Heart left ventricle (tissue), 16 donors: Measurements from ENCODE around the gene FRMPD4. TPM values are rescaled to one million over a fixed set of nuclear protein-coding genes. Genes with fewer than 3 reads are reported as not detected.

Experiments used
- ATAC-seq, 4 donors: fragments of 200-7000 bp; cut with Tn5 transposase; one replicate each; pipeline ENCODE4 v1.9.1; 2020 to 2022; ENCODE audit warnings: moderate library complexity in 4 of 4, mild to moderate bottlenecking in 3 of 4, moderate number of reproducible peaks in 1 of 4
- DNase-seq, 5 donors: peaks; one replicate each; pipeline ENCODE4 v3.0.0-alpha.2; 2020
- H3K27ac ChIP-seq, 12 donors: fragments of 200-600 bp; sonication (generic) in 4 of 12; one replicate each; pipeline versions ENCODE4 v1.5.0 to v1.8.0; 2016 to 2022; ENCODE audit warnings: mild to moderate bottlenecking in 2 of 12
- H3K27me3 ChIP-seq, 9 donors: fragments of 200-600 bp; sonication (generic) in 2 of 9; one replicate each; pipeline versions ENCODE4 v1.5.1 to v1.8.0; 2016 to 2022; ENCODE audit warnings: mild to moderate bottlenecking in 3 of 9
- H3K36me3 ChIP-seq, 9 donors: fragments of 200-600 bp; sonication (generic) in 2 of 9; one replicate each; pipeline versions ENCODE4 v1.5.0 to v1.8.0; 2018 to 2022; ENCODE audit warnings: mild to moderate bottlenecking in 2 of 9
- H3K4me1 ChIP-seq, 12 donors: fragments of 200-600 bp; sonication (generic) in 4 of 12; one replicate each; pipeline versions ENCODE4 v1.5.0 to v1.8.0; 2016 to 2022; ENCODE audit warnings: mild to moderate bottlenecking in 3 of 12
- H3K4me3 ChIP-seq, 12 donors: fragments of 200-600 bp; sonication (generic) in 4 of 12; one replicate each; pipeline versions ENCODE4 v1.5.0 to v1.8.0; 2017 to 2022; ENCODE audit warnings: mild to moderate bottlenecking in 9 of 12, moderate library complexity in 4 of 12
- H3K9me3 ChIP-seq, 12 donors: fragments of 200-600 bp; sonication (generic) in 4 of 12; one replicate each; pipeline versions ENCODE4 v1.5.0 to v1.8.0; 2016 to 2022; ENCODE audit warnings: mild to moderate bottlenecking in 1 of 12
- POLR2A ChIP-seq, 2 donors: fragments of 450-650 bp; IDR thresholded peaks; one replicate each; pipeline ENCODE4 v1.6.1; 2017; ENCODE audit warnings: antibody characterized with exemption in 2 of 2, mild to moderate bottlenecking in 2 of 2, moderate library complexity in 2 of 2
- WGBS, 4 donors: extraction: QIAGEN DNeasy Blood & Tissue Kit in 2 of 4; methylation state at CpG; one replicate each; pipeline versions ENCODE4 v1.1.5 to v1.1.7; 2013 to 2018; 5-methylcytosine and 5-hydroxymethylcytosine counted together
- intact Hi-C, 10 donors: fragments of 100-400 bp; cut with DNase I; formaldehyde crosslinking; loops; one replicate each; pipeline versions ENCODE4 v1.11.1 to v1.14.2; 2022
- polyA plus RNA-seq, 2 donors: library from polyadenylated mRNA; stranded (reverse); fragments of 200-250 nt; gene quantifications; one replicate each; pipeline ENCODE4 v1.2.3, GENCODE V29; 2013
- total RNA-seq, 9 donors: library from RNA; depleted of rRNA in 2 of 9; stranded (reverse); fragments of >200 nt in 2 of 9; fragmentation: NEBNext Ultra II Directional in 3 of 9; extraction: Animal tissue kit (Norgen Biotek cat#: 25700) in 3 of 9; gene quantifications; one replicate each; pipeline versions ENCODE4 v1.1.0 to v1.2.4, GENCODE V29; 2016 to 2023
- TF ChIP-seq, protein P1 (sequence below), 12 donors: fragments of 200-600 bp; sonication (generic) in 4 of 12; IDR thresholded peaks; one replicate each; pipeline versions ENCODE4 v1.5.0 to v1.8.0; 2018 to 2022; ENCODE audit warnings: antibody characterized with exemption in 12 of 12, mild to moderate bottlenecking in 5 of 12
- donor health status: ischemic (EF 13 %, LVEDD 7.1; RV severe dilation, severe dysfunction).
- donor health status: healthy with polysubstance abuse.
- donor health status: DM: no; HTN: yes; CAD: no.
- donor health status: DM: no; HTN: no; CAD: no.
- donor health status: ischemic (EF 25% LVEDD 6.9; RV normal size, moderate dysfunction).
- donor health status: ischemic (EF 25% LVEDD 5.7; RV mildly dilated, moderate dysfunction).
- donor health status: healthy.
- donor health status: DM: yes; HTN: yes; CAD: no.
- donor health status: ischemic (EF 35%, LVEDD 5.7; RV mildly dilated, moderate dysfunction).
- donor health status: nonischemic (EF 11% LVEDD 7.7; RV severe dilation, severe dysfunction).
- donor health status: DM: yes; HTN: yes; CAD: no.
- donor health status: PGD.
- donor health status: ischemic (EF 29% LVEDD 5.4; RV normal size, mild dysfunction).
- donor health status: nonischemic (EF 23%, LVEDD 6.1; RV moderate dilation, normal function).

Gene FRMPD4
- total and polyA plus RNA-seq, 11 donors: 0.07 to 4.2 (median 1.4) TPM

- intact Hi-C loops: no loop called here
- Histone ChIP-seq H3K4me1 (no peaks in the 10 kb centered on the region), H3K27me3 (no peaks in the 10 kb centered on the region), H3K27ac (no peak overlapping the region), H3K36me3 (no peaks in the 10 kb centered on the region), H3K9me3 (no peaks in the 10 kb centered on the region), H3K4me3 (no peak overlapping the region)
- WGBS, 4 donors: 86 to 97% (median 87%) methylated on average over 1 of the region's 1 CpG
- no peak for DNase-seq
- no peak for ATAC-seq
- no peak for TF ChIP-seq POLR2A (IDR thresholded peaks at IDR 0.05)
- TF ChIP-seq, protein P1, sequence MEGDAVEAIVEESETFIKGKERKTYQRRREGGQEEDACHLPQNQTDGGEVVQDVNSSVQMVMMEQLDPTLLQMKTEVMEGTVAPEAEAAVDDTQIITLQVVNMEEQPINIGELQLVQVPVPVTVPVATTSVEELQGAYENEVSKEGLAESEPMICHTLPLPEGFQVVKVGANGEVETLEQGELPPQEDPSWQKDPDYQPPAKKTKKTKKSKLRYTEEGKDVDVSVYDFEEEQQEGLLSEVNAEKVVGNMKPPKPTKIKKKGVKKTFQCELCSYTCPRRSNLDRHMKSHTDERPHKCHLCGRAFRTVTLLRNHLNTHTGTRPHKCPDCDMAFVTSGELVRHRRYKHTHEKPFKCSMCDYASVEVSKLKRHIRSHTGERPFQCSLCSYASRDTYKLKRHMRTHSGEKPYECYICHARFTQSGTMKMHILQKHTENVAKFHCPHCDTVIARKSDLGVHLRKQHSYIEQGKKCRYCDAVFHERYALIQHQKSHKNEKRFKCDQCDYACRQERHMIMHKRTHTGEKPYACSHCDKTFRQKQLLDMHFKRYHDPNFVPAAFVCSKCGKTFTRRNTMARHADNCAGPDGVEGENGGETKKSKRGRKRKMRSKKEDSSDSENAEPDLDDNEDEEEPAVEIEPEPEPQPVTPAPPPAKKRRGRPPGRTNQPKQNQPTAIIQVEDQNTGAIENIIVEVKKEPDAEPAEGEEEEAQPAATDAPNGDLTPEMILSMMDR (IDR thresholded peaks at IDR 0.05): no peak
Observed at GRCh38 chrX:12240491-12240890, 102.2 kb downstream of the FRMPD4 start.

- ATAC-seq: no peak
- intact Hi-C loops: no loop called here
- Histone ChIP-seq H3K27me3 (no peaks in the 10 kb centered on the region), H3K27ac (no peak overlapping the region), H3K36me3 (no peaks in the 10 kb centered on the region), H3K4me1 (no peaks in the 10 kb centered on the region), H3K9me3 (no peaks in the 10 kb centered on the region), H3K4me3 (no peak overlapping the region)
- no peak for DNase-seq
- whole genome bisulfite sequencing, 4 donors: 80 to 92% (median 89%) methylated on average over 2 of the region's 2 CpGs
- no peak for TF ChIP-seq POLR2A (IDR thresholded peaks at IDR 0.05)
- TF ChIP-seq, protein P1 (IDR thresholded peaks at IDR 0.05): no peak
Observed at GRCh38 chrX:12241026-12241425, 102.8 kb downstream of the FRMPD4 start.

DNA sequence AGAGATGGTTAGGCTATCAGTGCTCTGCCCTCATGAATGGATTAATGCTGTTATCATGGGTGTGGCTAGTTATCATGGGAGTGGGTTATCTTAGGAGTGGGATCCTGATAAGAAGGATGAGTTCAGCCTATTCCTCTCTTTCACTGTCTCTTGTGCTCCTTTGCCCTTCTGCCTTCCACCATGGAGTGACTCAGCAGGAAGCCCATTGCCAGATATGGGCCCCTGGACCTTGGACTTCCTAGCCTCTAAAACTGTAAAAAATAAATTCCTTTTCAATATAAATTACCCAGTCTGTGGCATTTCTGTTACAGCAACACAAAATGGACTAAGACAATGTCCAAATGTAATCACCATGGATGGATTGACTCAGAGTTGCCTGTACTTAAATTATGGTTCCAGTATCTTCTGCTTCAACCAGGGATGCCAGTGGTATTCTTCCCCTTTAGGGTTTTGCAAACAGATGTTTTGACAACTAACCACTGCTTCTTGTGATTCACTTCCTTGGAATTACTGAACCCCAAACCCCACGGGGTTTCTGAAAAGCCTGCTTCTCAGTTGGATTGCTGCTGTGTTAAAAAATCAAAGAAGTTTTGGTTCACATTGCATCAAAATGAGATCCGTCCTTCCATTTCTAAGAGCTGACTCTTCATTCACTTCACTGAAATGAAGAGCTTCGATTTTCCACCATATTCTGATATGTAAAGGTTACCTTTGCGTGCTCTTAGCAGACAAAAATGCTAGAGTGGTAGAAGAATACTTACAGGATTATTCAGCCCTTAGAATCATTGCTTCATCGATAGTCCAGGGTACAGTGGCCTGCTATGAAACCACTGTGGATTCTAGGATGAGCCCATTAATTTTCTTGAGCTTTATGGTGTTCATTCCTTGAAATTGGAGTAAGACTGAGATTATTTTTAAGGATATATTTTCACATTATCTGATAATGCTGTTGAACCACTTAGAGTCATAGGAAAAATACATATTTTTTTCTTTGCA lies 107.7 kb downstream of the FRMPD4 start:
- Histone ChIP-seq H3K4me3 (no peak overlapping the region), H3K9me3 (no peaks in the 10 kb centered on the region), H3K27me3 (peaks cover 0 to 4% (median 0%) of the 10 kb centered on the region in 9 donors), H3K27ac (no peak overlapping the region), H3K4me1 (no peaks in the 10 kb centered on the region), H3K36me3 (no peaks in the 10 kb centered on the region)
- WGBS, 4 donors: 60 to 74% (median 67%) methylated on average over 5 of the region's 5 CpGs
- TF ChIP-seq, protein P1 (IDR thresholded peaks at IDR 0.05): no peak
- TF ChIP-seq POLR2A (IDR thresholded peaks at IDR 0.05): no peak
- DNase-seq (no peak), ATAC-seq (no peak)
- intact Hi-C loops: no loop called here

DNA sequence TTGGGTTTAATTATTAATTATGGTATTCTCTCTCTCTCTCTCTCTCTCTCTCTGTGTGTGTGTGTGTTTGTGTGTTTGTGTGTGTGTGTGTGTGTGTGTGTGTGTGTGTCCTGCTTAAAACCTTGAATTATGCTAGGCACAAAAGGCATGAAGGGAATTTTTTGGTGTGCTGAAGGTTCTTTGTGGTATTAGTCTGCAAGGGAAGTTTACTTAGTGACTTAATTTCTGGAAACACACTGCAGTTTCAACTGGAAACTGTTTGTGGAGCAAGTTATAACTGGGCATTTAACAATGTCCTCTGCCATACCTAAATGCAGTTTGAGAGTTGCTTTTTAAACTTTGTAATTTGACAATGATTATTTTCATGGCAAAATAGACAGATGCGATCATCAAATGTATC lies 111.7 kb downstream of the FRMPD4 start:
- intact Hi-C loops: no loop called here
- TF ChIP-seq, protein P1 (IDR thresholded peaks at IDR 0.05): no peak
- ATAC-seq (no peak), DNase-seq (no peak)
- no peaks in the 10 kb centered on the region for H3K9me3 ChIP-seq
- no peaks in the 10 kb centered on the region for H3K4me1 ChIP-seq
- peaks cover 0 to 4% (median 0%) of the 10 kb centered on the region in 9 donors for H3K27me3 ChIP-seq
- 84 to 100% (median 90%) methylated on average over 1 of the region's 1 CpG for WGBS, 4 donors
- H3K36me3 ChIP-seq: no peaks in the 10 kb centered on the region
- no peak overlapping the region for H3K27ac ChIP-seq
- H3K4me3 ChIP-seq: no peak overlapping the region
